MM.1S (cell line): ENCODE measurements around the gene AGBL1.

Experiments
- EZH2phosphoT487 ChIP-seq: fragments of 300-600 bp; sonication (generic); IDR thresholded peaks from 2 replicates; pipeline ENCODE4 v1.6.1; 2018; ENCODE audit warnings: antibody characterized with exemption, low read length
- TF ChIP-seq, protein P1 (sequence below): fragments of 300-600 bp; sonication (generic); IDR thresholded peaks from 2 replicates; pipeline ENCODE4 v1.5.1; 2016; ENCODE audit warnings: antibody characterized with exemption, low read length, mixed read lengths

DNA sequence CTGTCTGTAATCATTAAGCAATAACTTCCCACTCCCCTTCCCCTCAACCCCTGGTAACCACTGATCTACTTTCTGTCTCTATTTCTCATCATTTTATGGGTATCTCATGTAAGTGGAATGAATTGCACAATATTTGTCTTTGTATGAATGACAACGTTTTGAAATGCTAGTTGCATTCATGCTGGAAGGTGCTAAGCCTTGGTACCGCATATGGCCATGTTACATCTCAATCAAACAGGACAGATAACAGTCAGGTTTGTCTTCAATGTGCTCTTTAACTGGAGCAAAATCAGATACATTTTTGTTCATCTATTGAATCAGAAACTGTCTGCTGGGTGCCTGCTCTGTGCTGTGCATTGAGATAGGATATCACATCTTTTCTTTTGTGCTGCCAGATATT lies 134.2 kb downstream of the AGBL1 start:
- TF ChIP-seq, protein P1, sequence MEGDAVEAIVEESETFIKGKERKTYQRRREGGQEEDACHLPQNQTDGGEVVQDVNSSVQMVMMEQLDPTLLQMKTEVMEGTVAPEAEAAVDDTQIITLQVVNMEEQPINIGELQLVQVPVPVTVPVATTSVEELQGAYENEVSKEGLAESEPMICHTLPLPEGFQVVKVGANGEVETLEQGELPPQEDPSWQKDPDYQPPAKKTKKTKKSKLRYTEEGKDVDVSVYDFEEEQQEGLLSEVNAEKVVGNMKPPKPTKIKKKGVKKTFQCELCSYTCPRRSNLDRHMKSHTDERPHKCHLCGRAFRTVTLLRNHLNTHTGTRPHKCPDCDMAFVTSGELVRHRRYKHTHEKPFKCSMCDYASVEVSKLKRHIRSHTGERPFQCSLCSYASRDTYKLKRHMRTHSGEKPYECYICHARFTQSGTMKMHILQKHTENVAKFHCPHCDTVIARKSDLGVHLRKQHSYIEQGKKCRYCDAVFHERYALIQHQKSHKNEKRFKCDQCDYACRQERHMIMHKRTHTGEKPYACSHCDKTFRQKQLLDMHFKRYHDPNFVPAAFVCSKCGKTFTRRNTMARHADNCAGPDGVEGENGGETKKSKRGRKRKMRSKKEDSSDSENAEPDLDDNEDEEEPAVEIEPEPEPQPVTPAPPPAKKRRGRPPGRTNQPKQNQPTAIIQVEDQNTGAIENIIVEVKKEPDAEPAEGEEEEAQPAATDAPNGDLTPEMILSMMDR, result no peak
- no peak for TF ChIP-seq EZH2phosphoT487
